ENCODE measurements around the gene TPPP3. TPM values are rescaled to one million over a fixed set of nuclear protein-coding genes. Genes with fewer than 3 reads are reported as not detected.
"Not testable (repeated sequence)": the region's sequence is repeated elsewhere in the genome, so short reads cannot be mapped to it uniquely, and the experiment has no call there.

Gene TPPP3
- total RNA-seq, 4 donors from 2014 or later = 2.2 to 31.9 (median 7.1) TPM

DNA sequence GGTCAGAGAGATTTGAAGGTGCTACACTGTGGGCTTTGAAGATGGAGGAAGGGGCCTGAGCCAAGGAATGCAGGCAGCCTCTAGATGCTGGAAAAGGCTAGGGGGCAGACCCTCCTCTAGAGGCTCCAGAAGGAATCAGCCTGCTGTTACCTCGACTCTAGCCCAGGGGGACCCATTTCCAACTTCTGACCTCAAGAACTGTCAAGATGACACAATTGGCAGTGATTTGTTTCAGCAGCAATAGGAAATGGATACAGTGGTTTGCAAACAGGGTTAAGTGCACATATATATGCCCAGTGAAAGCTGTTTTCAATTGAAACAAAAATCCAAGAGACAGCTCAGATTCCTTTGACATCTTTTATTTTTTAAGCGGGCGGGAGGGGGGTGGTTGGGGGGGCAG is 26.6 kb upstream of the TPPP3 start:
- peaks cover 8% of the 10 kb centered on the region in 2 donors for H3K4me1 ChIP-seq
- no peak overlapping the region for H3K4me3 ChIP-seq
- no peak for DNase-seq
- H3K36me3 ChIP-seq = no peaks in the 10 kb centered on the region
- no peaks in the 10 kb centered on the region for H3K27me3 ChIP-seq
- no peak overlapping the region for H3K27ac ChIP-seq
- no peak for TF ChIP-seq CTCF (IDR thresholded peaks at IDR 0.05 in 4 of 5, conservative IDR thresholded peaks at IDR 0.05 in 1 of 5)
- TF ChIP-seq POLR2A (IDR thresholded peaks at IDR 0.05) = no peak
- in situ Hi-C loops (cut with MboI; ENCODE audit: low sequenced_read_pairs in 4 of 4) (loop anchor here in 1 of 4 donors (10.0 kb wide), 1 partner anchor 155 kb away; no protein-coding TSS in a partner anchor), intact Hi-C loops (cut with DNase I; ENCODE audit: low total_unique reads) (loop anchor here (5.0 kb wide), 1 partner anchor 143 kb away; the partner anchor contains the start of gene PLEKHG4)
- ATAC-seq = no peak
- no peaks in the 10 kb centered on the region for H3K9me3 ChIP-seq

DNA sequence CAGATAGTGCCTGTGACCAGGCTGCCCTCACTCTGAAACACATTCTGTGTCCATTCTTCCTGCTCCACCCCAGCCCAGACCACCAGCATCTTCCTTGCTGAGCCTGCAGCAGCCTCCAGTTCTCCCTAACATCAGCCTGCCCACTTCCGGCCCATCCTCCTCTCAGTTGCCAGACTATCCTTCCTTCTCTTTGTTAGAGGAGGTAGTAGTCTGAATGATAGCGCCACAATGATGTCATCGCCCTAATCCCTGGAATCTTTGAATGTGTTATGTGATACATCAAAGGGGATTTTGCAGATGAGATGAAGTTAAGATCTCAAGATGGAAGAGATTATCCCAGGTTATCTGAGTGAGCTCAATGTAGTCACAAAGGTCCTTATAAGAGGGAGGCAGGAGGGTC is 26.2 kb upstream of the TPPP3 start:
- in situ Hi-C loops (cut with MboI; ENCODE audit: low sequenced_read_pairs in 4 of 4) = loop anchor here in 1 of 4 donors (10.0 kb wide), 1 partner anchor 155 kb away; no protein-coding TSS in a partner anchor
- H3K4me1 ChIP-seq = peaks cover 8 to 12% of the 10 kb centered on the region in 2 donors
- intact Hi-C loops (cut with DNase I; ENCODE audit: low total_unique reads) = loop anchor here (5.0 kb wide), 1 partner anchor 142 kb away; the partner anchor contains the start of gene PLEKHG4
- ATAC-seq (no peak), DNase-seq (no peak)
- no peak overlapping the region for H3K27ac ChIP-seq
- H3K4me3 ChIP-seq = no peak overlapping the region
- H3K27me3 ChIP-seq = no peaks in the 10 kb centered on the region
- no peaks in the 10 kb centered on the region for H3K9me3 ChIP-seq
- no peak for TF ChIP-seq POLR2A (IDR thresholded peaks at IDR 0.05)
- TF ChIP-seq CTCF (IDR thresholded peaks at IDR 0.05 in 4 of 5, conservative IDR thresholded peaks at IDR 0.05 in 1 of 5) = no peak
- no peaks in the 10 kb centered on the region for H3K36me3 ChIP-seq

GRCh38 chr16:67417333-67418061 is 24.2 kb upstream of the TPPP3 start:
- Histone ChIP-seq H3K4me3 (no peak overlapping the region), H3K4me1 (peaks cover 12 to 20% of the 10 kb centered on the region in 2 donors), H3K9me3 (no peaks in the 10 kb centered on the region), H3K27ac (no peak overlapping the region), H3K36me3 (no peaks in the 10 kb centered on the region), H3K27me3 (no peaks in the 10 kb centered on the region)
- ATAC-seq (no peak), DNase-seq (no peak)
- intact Hi-C loops (cut with DNase I; ENCODE audit: low total_unique reads) (loop anchor here (2.0 to 5.0 kb wide), 3 partner anchors 45 to 140 kb away; partner anchors contain the start of gene PLEKHG4), in situ Hi-C loops (cut with MboI; ENCODE audit: low sequenced_read_pairs in 4 of 4) (loop anchor here in 1 of 4 donors (10.0 kb wide), 1 partner anchor 153 kb away; no protein-coding TSS in a partner anchor)
- no peak for TF ChIP-seq POLR2A (IDR thresholded peaks at IDR 0.05)
- TF ChIP-seq CTCF (IDR thresholded peaks at IDR 0.05 in 4 of 5, conservative IDR thresholded peaks at IDR 0.05 in 1 of 5) = no peak

- peak within 1 kb of the TSS; percentile 75 to 82 (median 76) for H3K27ac ChIP-seq
- H3K4me3 ChIP-seq = peak within 1 kb of the TSS; percentile 59 to 87 (median 78)
- intact Hi-C loops (cut with DNase I; ENCODE audit: low total_unique reads) (loop anchor here (2.0 to 5.0 kb wide), 3 partner anchors 43 to 139 kb away; partner anchors contain the start of gene PLEKHG4), in situ Hi-C loops (cut with MboI; ENCODE audit: low sequenced_read_pairs in 4 of 4) (loop anchor here in 1 of 4 donors (10.0 kb wide), 1 partner anchor 151 kb away; no protein-coding TSS in a partner anchor)
- H3K4me1 ChIP-seq = peaks cover 12 to 20% of the 10 kb centered on the region in 2 donors
- DNase-seq (peak in 1 of 2 donors; percentile 48), ATAC-seq (peak; percentile 85 to 88)
- no peaks in the 10 kb centered on the region for H3K27me3 ChIP-seq
- H3K9me3 ChIP-seq = no peaks in the 10 kb centered on the region
- TF ChIP-seq POLR2A (IDR thresholded peaks at IDR 0.05) (peak; percentile 24 to 34), CTCF (IDR thresholded peaks at IDR 0.05 in 4 of 5, conservative IDR thresholded peaks at IDR 0.05 in 1 of 5) (peak; percentile 60 to 79 (median 75))
- no peaks in the 10 kb centered on the region for H3K36me3 ChIP-seq
These were observed 22.8 kb upstream of the TPPP3 start, which contains the start of gene ZDHHC1 for GRCh38 chr16:67415872-67416793. ZDHHC1 (minus strand) TSS chr16:67416477; CDS start chr16:67407775, 8,702 bp downstream.

- in situ Hi-C loops (cut with MboI; ENCODE audit: low sequenced_read_pairs in 4 of 4) = loop anchor here in 1 of 4 donors (10.0 kb wide), 1 partner anchor 151 kb away; no protein-coding TSS in a partner anchor
- not testable (repeated sequence) for H3K36me3 ChIP-seq, H3K9me3 ChIP-seq, DNase-seq, ATAC-seq, H3K27me3 ChIP-seq
- peak overlapping the region; percentile 59 to 87 (median 78) for H3K4me3 ChIP-seq
- peak overlapping the region; percentile 75 to 82 (median 76) for H3K27ac ChIP-seq
- peaks cover 12 to 20% of the 10 kb centered on the region in 2 donors for H3K4me1 ChIP-seq
- intact Hi-C loops (cut with DNase I; ENCODE audit: low total_unique reads) = loop anchor here (5.0 kb wide), 1 partner anchor 138 kb away; the partner anchor contains the start of gene PLEKHG4
These were observed 22.1 kb upstream of the TPPP3 start for GRCh38 chr16:67415421-67415820.

Data from gastrocnemius medialis (tissue), 4 donors.